H1 (cell line): ENCODE measurements around the gene PDPK1. TPM values are rescaled to one million over a fixed set of nuclear protein-coding genes. Genes with fewer than 3 reads are reported as not detected.

Experiments
- CTCF ChIA-PET: fragments of 300-600 bp; sonication (Branson Sonifier 250); formaldehyde crosslinking; loops from one replicate; lab custom pipeline; 2021; ENCODE audit not compliant: partially characterized antibody; lab: Charles Lee
- POLR2A ChIA-PET: fragments of 300-600 bp; sonication (Branson Sonifier 250); formaldehyde crosslinking; loops from one replicate; lab custom pipeline; 2021; ENCODE audit warnings: inconsistent platforms; ENCODE audit not compliant: partially characterized antibody; lab: Charles Lee
- DNase-seq, 2 experiments: peaks; one replicate each; pipeline versions ENCODE4 v3.0.0 to v3.0.0-alpha.2; 2010 to 2022; ENCODE audit warnings: low spot score in 2 of 2, low read depth in 1 of 2, mixed read lengths in 1 of 2
- FAIRE-seq: peaks from 2 replicates; lab custom pipeline; 2011; peaks lifted over from hg19 to GRCh38; lab: Jason Lieb, UNC
- H2AFZ ChIP-seq: 2 replicates; pipeline ENCODE4 v1.8.1; 2012; ENCODE audit warnings: low read length, inconsistent platforms
- H2AK5ac ChIP-seq: 2 replicates; pipeline ENCODE4 v1.6.1; 2013; ENCODE audit warnings: low read depth, low read length
- H2BK120ac ChIP-seq: replicated peaks from 2 replicates; pipeline ENCODE3; 2013; ENCODE audit warnings: low read depth, low read length, inconsistent platforms
- H2BK12ac ChIP-seq: 2 replicates; pipeline ENCODE4 v1.6.1; 2013; ENCODE audit warnings: low read depth, low read length
- H2BK15ac ChIP-seq: 2 replicates; pipeline ENCODE4 v1.6.1; 2013; ENCODE audit warnings: low read length
- H2BK20ac ChIP-seq: 2 replicates; pipeline ENCODE4 v1.6.1; 2013; ENCODE audit warnings: low read length
- H2BK5ac ChIP-seq: 2 replicates; pipeline ENCODE4 v1.6.1; 2013; ENCODE audit warnings: low read depth, low read length
- H3K14ac ChIP-seq: 2 replicates; pipeline ENCODE4 v1.6.1; 2013; ENCODE audit warnings: inconsistent platforms; ENCODE audit not compliant: insufficient read length
- H3K18ac ChIP-seq: 2 replicates; pipeline ENCODE4 v1.6.1; 2013; ENCODE audit warnings: low read length; ENCODE audit errors: extremely low read depth
- H3K23ac ChIP-seq: 2 replicates; pipeline ENCODE4 v1.6.1; 2013; ENCODE audit warnings: inconsistent platforms; ENCODE audit not compliant: insufficient read length
- H3K23me2 ChIP-seq: 2 replicates; pipeline ENCODE4 v1.6.1; 2013; ENCODE audit warnings: low read depth, low read length
- H3K27ac ChIP-seq: 2 replicates; pipeline ENCODE4 v1.6.1; 2011; ENCODE audit warnings: low read depth, low read length, inconsistent platforms
- H3K27me3 ChIP-seq, 4 experiments: replicated peaks in 1 of 4; 1 replicate in 1 of 4; 2 replicates in 3 of 4; pipeline versions ENCODE4 v1.6.1 to v1.8.1; 2011 to 2013; ENCODE audit warnings: low read length in 3 of 4, mild to moderate bottlenecking in 3 of 4, inconsistent platforms in 2 of 4, mixed read lengths in 2 of 4, moderate library complexity in 1 of 4; ENCODE audit not compliant: control insufficient read depth in 3 of 4, insufficient read depth in 3 of 4; ENCODE audit errors: extremely low read depth in 1 of 4
- H3K36me3 ChIP-seq, 4 experiments: 2 replicates each; pipeline versions ENCODE4 v1.6.1 to v1.8.1; 2011 to 2013; ENCODE audit warnings: mild to moderate bottlenecking in 4 of 4, low read length in 3 of 4, moderate library complexity in 2 of 4, control low read depth in 1 of 4, inconsistent platforms in 1 of 4; ENCODE audit not compliant: insufficient read depth in 4 of 4, control insufficient read depth in 2 of 4
- H3K4ac ChIP-seq: replicated peaks from 2 replicates; pipeline ENCODE3; 2013; ENCODE audit warnings: low read length, low read depth, mixed read lengths, inconsistent platforms; ENCODE audit not compliant: insufficient read length
- H3K4me1 ChIP-seq, 4 experiments: replicated peaks in 1 of 4; 1 replicate in 1 of 4; 2 replicates in 3 of 4; pipeline versions ENCODE4 v1.6.1 to v1.8.1; 2011 to 2013; ENCODE audit warnings: low read length in 3 of 4, inconsistent platforms in 2 of 4, mixed read lengths in 1 of 4; ENCODE audit not compliant: insufficient read depth in 4 of 4, control insufficient read depth in 3 of 4
- H3K4me2 ChIP-seq, 2 experiments: 2 replicates each; pipeline versions ENCODE4 v1.6.1 to v1.8.1; 2011 to 2013; ENCODE audit warnings: low read depth in 2 of 2, low read length in 2 of 2, control low read depth in 1 of 2, inconsistent platforms in 1 of 2, mild to moderate bottlenecking in 1 of 2; ENCODE audit not compliant: insufficient read depth in 1 of 2
- H3K4me3 ChIP-seq, 4 experiments: fragments of 200-600, 300-600 bp in 1 of 4; sonication (generic), shearing (Covaris generic), sonication (Bioruptor Twin) in 1 of 4; 2 replicates each; pipeline versions ENCODE4 v1.5.1 to v1.8.1; 2011 to 2016; ENCODE audit warnings: low read length in 4 of 4, low read depth in 3 of 4, control low read depth in 2 of 4, inconsistent platforms in 2 of 4, mild to moderate bottlenecking in 2 of 4, mixed read lengths in 1 of 4, moderate library complexity in 1 of 4; ENCODE audit not compliant: insufficient read depth in 2 of 4; ENCODE audit errors: extremely low read depth in 1 of 4
- H3K56ac ChIP-seq: replicated peaks from 2 replicates; pipeline ENCODE3; 2013; ENCODE audit warnings: low read depth, mild to moderate bottlenecking, mixed read lengths, low read length, inconsistent platforms; ENCODE audit not compliant: insufficient read length
- H3K79me1 ChIP-seq: 2 replicates; pipeline ENCODE4 v1.6.1; 2013; ENCODE audit warnings: low read depth, low read length, control low read depth
- H3K79me2 ChIP-seq, 2 experiments: 2 replicates each; pipeline versions ENCODE4 v1.6.1 to v1.8.1; 2012 to 2013; ENCODE audit warnings: low read length in 2 of 2, mild to moderate bottlenecking in 2 of 2, inconsistent platforms in 1 of 2; ENCODE audit not compliant: insufficient read depth in 2 of 2, control insufficient read depth in 1 of 2
- H3K9ac ChIP-seq, 4 experiments: replicated peaks in 1 of 4; 1 replicate in 1 of 4; 2 replicates in 3 of 4; pipeline versions ENCODE4 v1.6.1 to v1.8.1; 2011 to 2013; ENCODE audit warnings: low read depth in 3 of 4, low read length in 3 of 4, control low read depth in 2 of 4, mild to moderate bottlenecking in 2 of 4, moderate library complexity in 2 of 4, inconsistent platforms in 1 of 4; ENCODE audit errors: extremely low read depth in 1 of 4
- H3K9me3 ChIP-seq, 2 experiments: 2 replicates each; pipeline versions ENCODE4 v1.6.1 to v1.8.1; 2012 to 2013; ENCODE audit warnings: mild to moderate bottlenecking in 2 of 2, moderate library complexity in 2 of 2, control low read depth in 1 of 2, inconsistent platforms in 1 of 2, low read depth in 1 of 2, low read length in 1 of 2, mixed read lengths in 1 of 2; ENCODE audit not compliant: insufficient read depth in 2 of 2
- H4K20me1 ChIP-seq, 2 experiments: replicated peaks in 1 of 2; 2 replicates each; pipeline versions ENCODE3 to v1.8.1; 2011 to 2013; ENCODE audit warnings: inconsistent platforms in 2 of 2, low read length in 2 of 2, mild to moderate bottlenecking in 1 of 2; ENCODE audit not compliant: insufficient read depth in 2 of 2, control insufficient read depth in 1 of 2
- H4K5ac ChIP-seq: 2 replicates; pipeline ENCODE4 v1.6.1; 2013; ENCODE audit warnings: low read length, low read depth, mixed read lengths, inconsistent platforms; ENCODE audit not compliant: insufficient read length
- H4K8ac ChIP-seq: 2 replicates; pipeline ENCODE4 v1.8.0; 2013; ENCODE audit warnings: mild to moderate bottlenecking, moderate library complexity, low read length, inconsistent platforms; ENCODE audit not compliant: insufficient read depth; ENCODE audit errors: extremely low read depth
- H4K91ac ChIP-seq: replicated peaks from 2 replicates; pipeline ENCODE3; 2013; ENCODE audit warnings: low read length, mixed read lengths, inconsistent platforms; ENCODE audit not compliant: insufficient read length
- MAFK ChIP-seq: IDR thresholded peaks from 2 replicates; pipeline ENCODE4 v1.6.1; 2012; ENCODE audit warnings: low read depth, mild to moderate bottlenecking, improper control_type of control experiment, low read length
- PHF8 ChIP-seq: fragments of 200-600 bp; sonication (generic); conservative IDR thresholded peaks from 2 replicates; pipeline ENCODE4 v1.7.1; 2012; ENCODE audit warnings: low read depth, mild to moderate bottlenecking, inconsistent platforms, low read length, moderate library complexity
- POLR2AphosphoS5 ChIP-seq: IDR thresholded peaks from 2 replicates; pipeline ENCODE4 v1.6.1; 2011; ENCODE audit warnings: low read depth, low read length
- RNF2 ChIP-seq: fragments of 200-900, 300-1000 bp; sonication (generic); IDR thresholded peaks from 2 replicates; pipeline ENCODE4 v1.7.1; 2016; ENCODE audit warnings: borderline replicate concordance, low read depth, mild to moderate bottlenecking, antibody characterized with exemption, low read length; ENCODE audit not compliant: poor library complexity, severe bottlenecking; ENCODE audit errors: missing control alignments
- WGBS, 2 experiments: shearing (Covaris generic) in 1 of 2; methylation state at CpG; one replicate each; pipeline versions ENCODE4 v1.1.6 to v1.1.7; 2013 to 2015; ENCODE audit warnings: low lambda C conversion rate in 2 of 2, mixed read lengths in 2 of 2, inconsistent platforms in 1 of 2, low coverage in 1 of 2, missing lambda C conversion rate in 1 of 2; ENCODE audit not compliant: insufficient replicate concordance in 2 of 2, insufficient coverage in 1 of 2, insufficient read length in 1 of 2; ENCODE audit errors: extremely low coverage in 1 of 2, missing lambda C conversion rate in 1 of 2; 5-methylcytosine and 5-hydroxymethylcytosine counted together
- polyA plus RNA-seq, 7 experiments: library from polyadenylated mRNA; depleted of rRNA in 3 of 7; stranded (reverse) in 5 of 7; unstranded in 2 of 7; fragments of >200 nt in 5 of 7; fragments of 200-250 nt in 2 of 7; gene quantifications; 1 replicate in 5 of 7; 2 replicates in 1 of 7; 4 replicates in 1 of 7; pipeline versions ENCODE4 v1.2.1 to v1.2.3, GENCODE V29; 2011 to 2013; ENCODE audit warnings: missing spikeins in 2 of 7, mixed read lengths in 2 of 7
- total RNA-seq: library from RNA; stranded (reverse); fragmentation: NEBNext Ultra II Directional; extraction: Animal tissue kit (Norgen Biotek cat#: 25700); gene quantifications from 2 replicates; pipeline ENCODE4 v1.2.1, GENCODE V29; 2021

The PDPK1 gene
- total and polyA plus RNA-seq, 2 of the 8 experiments (the other 6 are each of a cell fraction or from before 2014, with no cell fraction given), result 17.1 to 27.8 TPM

- Histone ChIP-seq H4K91ac (no peak overlapping the region), H2BK20ac (no peak overlapping the region), H3K79me1 (no peaks in the 10 kb centered on the region), H3K9me3 (no peaks in the 10 kb centered on the region), H2AFZ (no peak overlapping the region), H3K4ac (no peak overlapping the region), H2BK15ac (no peak overlapping the region), H3K23ac (no peak overlapping the region), H3K56ac (no peak overlapping the region), H3K79me2 (no peaks in the 10 kb centered on the region), H3K27me3 (no peaks in the 10 kb centered on the region), H3K4me3 (no peak overlapping the region), H2BK5ac (no peak overlapping the region), H3K14ac (no peak overlapping the region), H4K20me1 (peaks cover 0 to 7% of the 10 kb centered on the region in 2 experiments), H2BK12ac (no peak overlapping the region), H3K36me3 (peaks cover 0 to 7% (median 5%) of the 10 kb centered on the region in 4 experiments; a peak in 2 of 8 replicates), H4K5ac (no peak overlapping the region), H3K27ac (no peak overlapping the region), H2BK120ac (no peak overlapping the region), H3K4me1 (no peaks in the 10 kb centered on the region), H4K8ac (no peak overlapping the region), H3K4me2 (no peak overlapping the region), H3K23me2 (no peaks in the 10 kb centered on the region), H3K18ac (no peak overlapping the region), H2AK5ac (no peak overlapping the region), H3K9ac (no peak overlapping the region; a peak in 1 of 7 replicates)
- DNase-seq, result no peak
- FAIRE-seq, result no peak
- 93% methylated on average over 16 of the region's 16 CpGs; no CpG with 5 or more reads in 1 of the 2 experiments for WGBS, 2 experiments
- TF ChIP-seq RNF2 (no peak), MAFK (no peak), POLR2AphosphoS5 (no peak), PHF8 (no peak)
- POLR2A ChIA-PET, result interaction anchor here (2.6 kb wide), 1 partner anchor 17 kb away, joined by 8 read pairs; no protein-coding TSS in a partner anchor
- CTCF ChIA-PET, result interaction anchor here (1.2 kb wide), 1 partner anchor 9 kb away, joined by 3 read pairs; no protein-coding TSS in a partner anchor
These were observed 49.2 kb downstream of the PDPK1 start for GRCh38 chr16:2586901-2587480.
